Neural cell (in vitro differentiated cells): ENCODE data around the gene SPTBN2. TPM values are rescaled to one million over a fixed set of nuclear protein-coding genes. Genes with fewer than 3 reads are reported as not detected.

Experiments used
- H2AFZ ChIP-seq: fragments of 200-600, 300-800 bp; sonication (generic), shearing (Covaris generic); 2 replicates; pipeline ENCODE4 v1.6.0; 2014; ENCODE audit warnings: low read depth, mild to moderate bottlenecking, antibody characterized with exemption, low read length, moderate library complexity
- H3F3A ChIP-seq: fragments of 200-600 bp; shearing (Covaris generic); 2 replicates; pipeline ENCODE4 v1.6.1; 2016; ENCODE audit warnings: mild to moderate bottlenecking, moderate library complexity, mixed read lengths, antibody characterized with exemption, low read length; ENCODE audit not compliant: insufficient read depth, poor library complexity, severe bottlenecking
- H3K27ac ChIP-seq: fragments of 200-600, 300-800 bp; sonication (generic), shearing (Covaris generic); 2 replicates; pipeline ENCODE4 v1.5.1; 2014; ENCODE audit warnings: mild to moderate bottlenecking, low read length, moderate library complexity
- H3K27me3 ChIP-seq: fragments of 300-800, 200-600 bp; sonication (generic), shearing (Covaris generic); 2 replicates; pipeline ENCODE4 v1.6.0; 2014; ENCODE audit warnings: mild to moderate bottlenecking, low read depth, low read length, moderate library complexity; ENCODE audit not compliant: insufficient read depth
- H3K36me3 ChIP-seq: fragments of 300-800, 200-600 bp; sonication (generic), shearing (Covaris generic); 2 replicates; pipeline ENCODE4 v1.5.1; 2014; ENCODE audit warnings: mild to moderate bottlenecking, antibody characterized with exemption, low read length, moderate library complexity; ENCODE audit not compliant: insufficient read depth
- H3K4me2 ChIP-seq: fragments of 300-800, 200-600 bp; sonication (generic), shearing (Covaris generic); 2 replicates; pipeline ENCODE4 v1.6.0; 2014; ENCODE audit warnings: mild to moderate bottlenecking, low read length
- H3K4me3 ChIP-seq: fragments of 300-800, 200-600 bp; sonication (generic), shearing (Covaris generic); 2 replicates; pipeline ENCODE4 v1.5.1; 2014; ENCODE audit warnings: mild to moderate bottlenecking, low read length, moderate library complexity
- H3K79me2 ChIP-seq: fragments of 200-600 bp; shearing (Covaris generic); replicated peaks from 2 replicates; pipeline ENCODE4 v1.6.0; 2014; ENCODE audit warnings: mild to moderate bottlenecking, low read length, moderate library complexity; ENCODE audit not compliant: insufficient read depth
- H3K9ac ChIP-seq: fragments of 300-800, 200-600 bp; sonication (generic), shearing (Covaris generic); 2 replicates; pipeline ENCODE4 v1.6.1; 2016; ENCODE audit warnings: mild to moderate bottlenecking, low read length, mixed read lengths
- H3K9me2 ChIP-seq: fragments of 200-600 bp; shearing (Covaris generic); 2 replicates; pipeline ENCODE4 v1.6.1; 2016; ENCODE audit warnings: mild to moderate bottlenecking, low read length, mixed read lengths; ENCODE audit not compliant: insufficient read depth
- H3K9me3 ChIP-seq: fragments of 200-600, 300-800 bp; sonication (generic), shearing (Covaris generic); 2 replicates; pipeline ENCODE4 v1.6.1; 2016; ENCODE audit warnings: mild to moderate bottlenecking, mixed run types, low read length, moderate library complexity, mixed read lengths
- H4K20me1 ChIP-seq: fragments of 200-600 bp; shearing (Covaris generic); 2 replicates; pipeline ENCODE4 v1.6.1; 2016; ENCODE audit warnings: mild to moderate bottlenecking, mixed run types; ENCODE audit not compliant: insufficient read depth
- EP300 ChIP-seq: fragments of 450-650 bp; conservative IDR thresholded peaks from 2 replicates; pipeline ENCODE4 v1.6.1; 2014; ENCODE audit warnings: antibody characterized with exemption, mild to moderate bottlenecking, moderate library complexity; ENCODE audit not compliant: poor library complexity, severe bottlenecking
- EZH2 ChIP-seq: fragments of 200-600, 300-800 bp; shearing (Covaris generic), sonication (generic); IDR thresholded peaks from 2 replicates; pipeline ENCODE4 v1.6.1; 2014; ENCODE audit warnings: antibody characterized with exemption, low read length, borderline replicate concordance, mild to moderate bottlenecking; ENCODE audit not compliant: insufficient read depth, poor library complexity, severe bottlenecking
- MXI1 ChIP-seq: fragments of 450-650 bp; conservative IDR thresholded peaks from 2 replicates; pipeline ENCODE4 v1.6.1; 2014; ENCODE audit warnings: antibody characterized with exemption, mild to moderate bottlenecking; ENCODE audit not compliant: poor library complexity, severe bottlenecking
- POLR2AphosphoS5 ChIP-seq: IDR thresholded peaks from 2 replicates; pipeline ENCODE4 v1.6.1; 2012
- RAD21 ChIP-seq: fragments of 450-650 bp; conservative IDR thresholded peaks from 2 replicates; pipeline ENCODE4 v1.6.1; 2014; ENCODE audit warnings: antibody characterized with exemption, mild to moderate bottlenecking, moderate library complexity
- SMC3 ChIP-seq: fragments of 450-650 bp; conservative IDR thresholded peaks from 2 replicates; pipeline ENCODE4 v1.6.1; 2014; ENCODE audit warnings: antibody characterized with exemption, mild to moderate bottlenecking, moderate library complexity; ENCODE audit not compliant: poor library complexity
- TAF1 ChIP-seq: IDR thresholded peaks from 2 replicates; pipeline ENCODE4 v1.6.1; 2012; ENCODE audit warnings: low read depth
- polyA plus RNA-seq: library from polyadenylated mRNA; depleted of rRNA; stranded (reverse); fragments of >200 nt; gene quantifications from 2 replicates; pipeline ENCODE4 v1.2.3, GENCODE V29; 2014
- TF ChIP-seq, protein P1 (sequence below): fragments of 450-650 bp; IDR thresholded peaks from 2 replicates; pipeline ENCODE4 v1.5.1; 2014; ENCODE audit warnings: antibody characterized with exemption, mild to moderate bottlenecking, moderate library complexity; ENCODE audit not compliant: poor library complexity, severe bottlenecking
- TF ChIP-seq, protein P2 (sequence below): IDR thresholded peaks from 2 replicates; pipeline ENCODE4 v1.6.1; 2012; ENCODE audit warnings: borderline replicate concordance

The SPTBN2 gene
- polyA plus RNA-seq, 1 donor from 2014 or later = 159 TPM

DNA sequence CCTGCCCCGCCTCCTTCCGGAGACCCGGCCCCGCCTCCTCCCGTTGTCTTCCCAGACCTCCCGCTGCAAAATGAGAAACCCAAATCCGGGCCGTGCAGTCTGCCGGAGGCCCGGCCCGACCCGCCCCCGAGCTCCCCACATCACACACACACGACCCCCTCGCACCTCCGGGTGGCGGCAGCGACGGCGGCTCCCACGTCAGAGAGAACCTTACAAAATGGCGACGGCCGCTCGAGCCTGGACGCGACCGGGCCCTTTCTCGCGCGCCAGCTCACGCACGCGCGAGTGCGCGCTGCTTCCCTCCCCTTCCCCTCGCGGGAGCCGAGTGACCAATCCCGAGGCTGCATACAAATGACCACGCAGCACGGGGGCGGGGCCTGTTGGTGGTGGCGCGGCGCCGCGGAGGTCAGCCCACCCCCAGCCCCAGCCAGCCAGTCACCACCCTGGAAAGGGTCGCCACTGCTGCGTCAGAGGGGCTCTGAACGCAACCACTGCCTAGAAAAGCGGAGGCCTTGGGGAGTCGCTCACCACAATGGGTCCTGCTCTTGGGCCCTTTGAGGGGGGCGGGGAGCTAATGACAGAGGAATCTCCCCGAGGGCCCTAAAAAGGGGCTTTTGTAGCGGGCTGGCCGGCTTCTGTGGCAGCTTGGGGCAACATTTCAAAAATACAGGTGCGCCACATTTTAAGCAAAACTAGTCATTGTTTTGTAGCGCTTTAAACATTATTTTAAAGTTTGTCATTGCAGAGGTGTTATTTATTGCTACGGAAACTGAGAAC lies 51.2 kb downstream of the SPTBN2 start, which contains the start of gene RBM4B:
RBM4B (minus strand) TSS at position 289 of the 777 bp plus-strand sequence. CDS start 808 bp downstream, outside the sequence.
- H2AFZ ChIP-seq = peak within 1 kb of the TSS; percentile 66
- H3K9me3 ChIP-seq = no peaks in the 10 kb centered on the region
- H3K27me3 ChIP-seq = no peaks in the 10 kb centered on the region
- peak within 1 kb of the TSS; percentile 98 for H3K27ac ChIP-seq
- peak within 1 kb of the TSS; percentile 99 for H3K4me2 ChIP-seq
- no peaks in the 10 kb centered on the region for H3K36me3 ChIP-seq
- peak; percentile 94 for TF ChIP-seq POLR2AphosphoS5
- TF ChIP-seq, protein P1, sequence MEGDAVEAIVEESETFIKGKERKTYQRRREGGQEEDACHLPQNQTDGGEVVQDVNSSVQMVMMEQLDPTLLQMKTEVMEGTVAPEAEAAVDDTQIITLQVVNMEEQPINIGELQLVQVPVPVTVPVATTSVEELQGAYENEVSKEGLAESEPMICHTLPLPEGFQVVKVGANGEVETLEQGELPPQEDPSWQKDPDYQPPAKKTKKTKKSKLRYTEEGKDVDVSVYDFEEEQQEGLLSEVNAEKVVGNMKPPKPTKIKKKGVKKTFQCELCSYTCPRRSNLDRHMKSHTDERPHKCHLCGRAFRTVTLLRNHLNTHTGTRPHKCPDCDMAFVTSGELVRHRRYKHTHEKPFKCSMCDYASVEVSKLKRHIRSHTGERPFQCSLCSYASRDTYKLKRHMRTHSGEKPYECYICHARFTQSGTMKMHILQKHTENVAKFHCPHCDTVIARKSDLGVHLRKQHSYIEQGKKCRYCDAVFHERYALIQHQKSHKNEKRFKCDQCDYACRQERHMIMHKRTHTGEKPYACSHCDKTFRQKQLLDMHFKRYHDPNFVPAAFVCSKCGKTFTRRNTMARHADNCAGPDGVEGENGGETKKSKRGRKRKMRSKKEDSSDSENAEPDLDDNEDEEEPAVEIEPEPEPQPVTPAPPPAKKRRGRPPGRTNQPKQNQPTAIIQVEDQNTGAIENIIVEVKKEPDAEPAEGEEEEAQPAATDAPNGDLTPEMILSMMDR = no peak
- TF ChIP-seq, protein P2, sequence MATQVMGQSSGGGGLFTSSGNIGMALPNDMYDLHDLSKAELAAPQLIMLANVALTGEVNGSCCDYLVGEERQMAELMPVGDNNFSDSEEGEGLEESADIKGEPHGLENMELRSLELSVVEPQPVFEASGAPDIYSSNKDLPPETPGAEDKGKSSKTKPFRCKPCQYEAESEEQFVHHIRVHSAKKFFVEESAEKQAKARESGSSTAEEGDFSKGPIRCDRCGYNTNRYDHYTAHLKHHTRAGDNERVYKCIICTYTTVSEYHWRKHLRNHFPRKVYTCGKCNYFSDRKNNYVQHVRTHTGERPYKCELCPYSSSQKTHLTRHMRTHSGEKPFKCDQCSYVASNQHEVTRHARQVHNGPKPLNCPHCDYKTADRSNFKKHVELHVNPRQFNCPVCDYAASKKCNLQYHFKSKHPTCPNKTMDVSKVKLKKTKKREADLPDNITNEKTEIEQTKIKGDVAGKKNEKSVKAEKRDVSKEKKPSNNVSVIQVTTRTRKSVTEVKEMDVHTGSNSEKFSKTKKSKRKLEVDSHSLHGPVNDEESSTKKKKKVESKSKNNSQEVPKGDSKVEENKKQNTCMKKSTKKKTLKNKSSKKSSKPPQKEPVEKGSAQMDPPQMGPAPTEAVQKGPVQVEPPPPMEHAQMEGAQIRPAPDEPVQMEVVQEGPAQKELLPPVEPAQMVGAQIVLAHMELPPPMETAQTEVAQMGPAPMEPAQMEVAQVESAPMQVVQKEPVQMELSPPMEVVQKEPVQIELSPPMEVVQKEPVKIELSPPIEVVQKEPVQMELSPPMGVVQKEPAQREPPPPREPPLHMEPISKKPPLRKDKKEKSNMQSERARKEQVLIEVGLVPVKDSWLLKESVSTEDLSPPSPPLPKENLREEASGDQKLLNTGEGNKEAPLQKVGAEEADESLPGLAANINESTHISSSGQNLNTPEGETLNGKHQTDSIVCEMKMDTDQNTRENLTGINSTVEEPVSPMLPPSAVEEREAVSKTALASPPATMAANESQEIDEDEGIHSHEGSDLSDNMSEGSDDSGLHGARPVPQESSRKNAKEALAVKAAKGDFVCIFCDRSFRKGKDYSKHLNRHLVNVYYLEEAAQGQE = peak; percentile 43
- TF ChIP-seq EZH2 = no peak
- peak; percentile 46 for TF ChIP-seq EP300
- TF ChIP-seq MXI1 = peak; percentile 88
- no peak for TF ChIP-seq SMC3
- no peaks in the 10 kb centered on the region for H4K20me1 ChIP-seq
- peaks cover 47% of the 10 kb centered on the region for H3K79me2 ChIP-seq
- peak within 1 kb of the TSS; percentile 97 for H3K9ac ChIP-seq
- H3F3A ChIP-seq = no peaks in the 10 kb centered on the region
- H3K4me3 ChIP-seq = peak within 1 kb of the TSS; percentile 77
- no peaks in the 10 kb centered on the region for H3K9me2 ChIP-seq

DNA sequence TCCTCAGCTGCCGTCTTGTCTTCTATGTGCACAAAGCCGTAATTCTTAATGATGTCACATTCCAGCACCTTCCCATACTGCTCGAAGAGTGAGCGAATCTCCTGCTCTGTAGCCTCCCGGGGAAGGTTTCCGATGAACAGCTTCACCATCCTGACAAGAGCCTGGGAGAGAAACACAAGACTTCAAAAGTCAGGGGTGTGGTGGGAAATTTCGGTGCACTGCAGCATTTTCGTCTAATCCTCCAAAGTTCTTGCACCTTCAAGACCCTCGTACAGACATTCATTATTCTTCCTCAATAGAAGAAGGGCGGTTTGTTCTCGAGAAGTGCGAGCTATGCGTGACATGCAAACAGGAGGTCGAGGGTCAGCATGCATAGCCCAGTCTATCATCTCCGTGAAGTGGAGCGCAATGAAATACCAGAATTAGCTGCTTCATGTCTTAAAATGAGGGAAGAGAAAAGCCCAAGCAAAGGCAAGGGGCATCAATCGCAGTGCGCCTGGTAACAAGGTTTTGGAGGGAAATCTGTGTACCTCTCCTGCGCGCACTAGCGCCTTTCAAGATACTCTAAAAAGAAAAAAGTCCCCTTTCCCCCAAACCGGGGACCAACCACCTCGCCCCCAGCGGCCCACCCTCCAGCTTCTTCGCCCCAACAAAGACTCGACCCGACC lies 52.0 kb downstream of the SPTBN2 start:
- H3K79me2 ChIP-seq = peaks cover 54% of the 10 kb centered on the region

More for the DNA sequence above, 52.0 kb downstream of the SPTBN2 start:
- Histone ChIP-seq H3K27me3 (no peaks in the 10 kb centered on the region), H3K4me3 (peak overlapping the region; percentile 77), H3K27ac (peak overlapping the region; percentile 98), H4K20me1 (no peaks in the 10 kb centered on the region), H2AFZ (peak overlapping the region; percentile 66), H3F3A (no peaks in the 10 kb centered on the region), H3K9me3 (no peaks in the 10 kb centered on the region), H3K36me3 (no peaks in the 10 kb centered on the region), H3K9ac (peak overlapping the region; percentile 97), H3K4me2 (peak overlapping the region; percentile 99), H3K9me2 (no peaks in the 10 kb centered on the region)
- TF ChIP-seq SMC3 = no peak
- TF ChIP-seq, protein P1 = no peak
- no peak for TF ChIP-seq EP300
- no peak for TF ChIP-seq TAF1
- no peak for TF ChIP-seq EZH2
- TF ChIP-seq POLR2AphosphoS5 = no peak
- no peak for TF ChIP-seq RAD21
- TF ChIP-seq MXI1 = no peak
- TF ChIP-seq, protein P2 = no peak
